ENCODE measurements around the gene ATP1A2.

ATP1A2 gene

GRCh38 chr1:160085686-160086455, 29.7 kb upstream of the ATP1A2 start:
- DNase-seq (ENCODE audit: low read depth): peak; percentile 70

- no peak for DNase-seq (ENCODE audit: low read depth)
Measured at GRCh38 chr1:160086456-160086892, 29.1 kb upstream of the ATP1A2 start.

- DNase-seq (ENCODE audit: low read depth): no peak
Measured at GRCh38 chr1:160087118-160087662, 28.4 kb upstream of the ATP1A2 start.

- no peak for DNase-seq (ENCODE audit: low read depth)
Measured at GRCh38 chr1:160089883-160090282, 25.7 kb upstream of the ATP1A2 start.

GRCh38 chr1:160090760-160091159, 24.8 kb upstream of the ATP1A2 start:
- DNase-seq (ENCODE audit: low read depth): no peak

GRCh38 chr1:160091666-160092223, 23.8 kb upstream of the ATP1A2 start:
- no peak for DNase-seq (ENCODE audit: low read depth)

GRCh38 chr1:160092366-160093068, 23.0 kb upstream of the ATP1A2 start:
- no peak for DNase-seq (ENCODE audit: low read depth)

- no peak for DNase-seq (ENCODE audit: low read depth)
Measured at GRCh38 chr1:160093069-160093395, 22.5 kb upstream of the ATP1A2 start.

GRCh38 chr1:160093624-160094290, 21.8 kb upstream of the ATP1A2 start:
- no peak for DNase-seq (ENCODE audit: low read depth)

GRCh38 chr1:160094291-160094625, 21.3 kb upstream of the ATP1A2 start:
- no peak for DNase-seq (ENCODE audit: low read depth)

- no peak for DNase-seq (ENCODE audit: low read depth)
Measured at GRCh38 chr1:160094806-160095205, 20.8 kb upstream of the ATP1A2 start.

GRCh38 chr1:160095382-160096105, 20.0 kb upstream of the ATP1A2 start:
- no peak for DNase-seq (ENCODE audit: low read depth)

- DNase-seq (ENCODE audit: low read depth): peak; percentile 54
Measured at GRCh38 chr1:160096274-160097116, 19.1 kb upstream of the ATP1A2 start.

- DNase-seq (ENCODE audit: low read depth): no peak
Measured at GRCh38 chr1:160097151-160097910, 18.2 kb upstream of the ATP1A2 start.

- peak; percentile 72 for DNase-seq (ENCODE audit: low read depth)
Measured at GRCh38 chr1:160097911-160098851, 17.4 kb upstream of the ATP1A2 start, which contains the start of gene IGSF8. Gene IGSF8, minus strand, starts transcription at chr1:160098619. Its CDS starts 147 bp downstream, at chr1:160098472.

- peak; percentile 91 for DNase-seq (ENCODE audit: low read depth)
Measured at GRCh38 chr1:160098852-160099561, 16.6 kb upstream of the ATP1A2 start.

- no peak for DNase-seq (ENCODE audit: low read depth)
Measured at GRCh38 chr1:160099716-160100375, 15.7 kb upstream of the ATP1A2 start.

Data from iris pigment epithelial cell (primary cell).